ENCODE measurements around the gene KRTAP10-10. TPM values are rescaled to one million over a fixed set of nuclear protein-coding genes. Genes with fewer than 3 reads are reported as not detected.
"Not testable (repeated sequence)": the region's sequence is repeated elsewhere in the genome, so short reads cannot be mapped to it uniquely, and the experiment has no call there.

KRTAP10-10 gene
- total and polyA plus RNA-seq, 3 donors from 2014 or later = not detected

GRCh38 chr21:44596068-44596725 lies 41.0 kb upstream of the KRTAP10-10 start:
- intact Hi-C loops (cut with DNase I; ENCODE audit: low total_unique reads) = no loop called here
- 70 to 86% methylated on average over 9 of the region's 9 CpGs for WGBS, 2 donors

GRCh38 chr21:44598061-44598460 lies 39.1 kb upstream of the KRTAP10-10 start:
- no peak overlapping the region for H3K27ac ChIP-seq
- WGBS, 2 donors = 73 to 79% methylated on average over 11 of the region's 11 CpGs
- H3K9me3 ChIP-seq = no peaks in the 10 kb centered on the region
- intact Hi-C loops (cut with DNase I; ENCODE audit: low total_unique reads) = no loop called here
- TF ChIP-seq, protein P1, sequence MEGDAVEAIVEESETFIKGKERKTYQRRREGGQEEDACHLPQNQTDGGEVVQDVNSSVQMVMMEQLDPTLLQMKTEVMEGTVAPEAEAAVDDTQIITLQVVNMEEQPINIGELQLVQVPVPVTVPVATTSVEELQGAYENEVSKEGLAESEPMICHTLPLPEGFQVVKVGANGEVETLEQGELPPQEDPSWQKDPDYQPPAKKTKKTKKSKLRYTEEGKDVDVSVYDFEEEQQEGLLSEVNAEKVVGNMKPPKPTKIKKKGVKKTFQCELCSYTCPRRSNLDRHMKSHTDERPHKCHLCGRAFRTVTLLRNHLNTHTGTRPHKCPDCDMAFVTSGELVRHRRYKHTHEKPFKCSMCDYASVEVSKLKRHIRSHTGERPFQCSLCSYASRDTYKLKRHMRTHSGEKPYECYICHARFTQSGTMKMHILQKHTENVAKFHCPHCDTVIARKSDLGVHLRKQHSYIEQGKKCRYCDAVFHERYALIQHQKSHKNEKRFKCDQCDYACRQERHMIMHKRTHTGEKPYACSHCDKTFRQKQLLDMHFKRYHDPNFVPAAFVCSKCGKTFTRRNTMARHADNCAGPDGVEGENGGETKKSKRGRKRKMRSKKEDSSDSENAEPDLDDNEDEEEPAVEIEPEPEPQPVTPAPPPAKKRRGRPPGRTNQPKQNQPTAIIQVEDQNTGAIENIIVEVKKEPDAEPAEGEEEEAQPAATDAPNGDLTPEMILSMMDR (IDR thresholded peaks at IDR 0.05) = no peak
- TF ChIP-seq POLR2A (IDR thresholded peaks at IDR 0.05) = no peak
- H3K36me3 ChIP-seq (ENCODE audit: low read depth, missing control alignments) = no peaks in the 10 kb centered on the region
- H3K4me3 ChIP-seq = no peak overlapping the region
- no peaks in the 10 kb centered on the region for H3K27me3 ChIP-seq
- no peak for DNase-seq
- no peaks in the 10 kb centered on the region for H3K4me1 ChIP-seq

More at GRCh38 chr21:44596068-44596725, 41.0 kb upstream of the KRTAP10-10 start:
- no peak overlapping the region for H3K27ac ChIP-seq
- no peak for DNase-seq
- no peak overlapping the region for H3K4me3 ChIP-seq
- H3K27me3 ChIP-seq = no peaks in the 10 kb centered on the region
- H3K9me3 ChIP-seq = no peaks in the 10 kb centered on the region
- no peak for TF ChIP-seq POLR2A (IDR thresholded peaks at IDR 0.05)
- TF ChIP-seq, protein P1 (IDR thresholded peaks at IDR 0.05) = no peak
- H3K36me3 ChIP-seq (ENCODE audit: low read depth, missing control alignments) = no peaks in the 10 kb centered on the region
- no peaks in the 10 kb centered on the region for H3K4me1 ChIP-seq

- Histone ChIP-seq H3K27ac (no peak overlapping the region), H3K27me3 (no peaks in the 10 kb centered on the region), H3K4me1 (no peaks in the 10 kb centered on the region), H3K4me3 (no peak overlapping the region), H3K9me3 (no peaks in the 10 kb centered on the region), H3K36me3 (ENCODE audit: low read depth, missing control alignments) (no peaks in the 10 kb centered on the region)
- TF ChIP-seq, protein P1 (IDR thresholded peaks at IDR 0.05) = no peak
- no peak for TF ChIP-seq POLR2A (IDR thresholded peaks at IDR 0.05)
- 80 to 82% methylated on average over 8 of the region's 8 CpGs for WGBS, 2 donors
- no peak for DNase-seq
- intact Hi-C loops (cut with DNase I; ENCODE audit: low total_unique reads) = no loop called here
These were observed 37.7 kb upstream of the KRTAP10-10 start for GRCh38 chr21:44599264-44600029.

GRCh38 chr21:44600118-44600978 lies 36.8 kb upstream of the KRTAP10-10 start, which contains the start of gene KRTAP10-7:
KRTAP10-7 (plus strand) TSS chr21:44600597; CDS start chr21:44600622, 25 bp downstream.
- H3K4me3 ChIP-seq; H3K4me1 ChIP-seq; H3K27me3 ChIP-seq; DNase-seq; H3K27ac ChIP-seq; H3K36me3 ChIP-seq (ENCODE audit: low read depth, missing control alignments); H3K9me3 ChIP-seq; intact Hi-C loops (cut with DNase I; ENCODE audit: low total_unique reads): not testable (repeated sequence)
- 79 to 81% methylated on average over 15 to 23 of the region's 23 CpGs for WGBS, 2 donors

GRCh38 chr21:44601091-44601490 lies 36.1 kb upstream of the KRTAP10-10 start:
- H3K4me3 ChIP-seq; intact Hi-C loops (cut with DNase I; ENCODE audit: low total_unique reads); H3K9me3 ChIP-seq; H3K27ac ChIP-seq; DNase-seq; H3K36me3 ChIP-seq (ENCODE audit: low read depth, missing control alignments); H3K4me1 ChIP-seq; H3K27me3 ChIP-seq: not testable (repeated sequence)
- 49 to 90% methylated on average over 5 to 7 of the region's 10 CpGs for WGBS, 2 donors

Data from testis (tissue), 3 donors.